Mesenchymal stem cell (in vitro differentiated cells and primary cell): ENCODE data around the gene MPP3.

ENCODE experiments used
- DNase-seq: peaks from one replicate; pipeline ENCODE4 v3.0.0-alpha.2; 2013
- H2AFZ ChIP-seq: one replicate; pipeline ENCODE4 v1.6.1; 2013; ENCODE audit warnings: low read depth, mild to moderate bottlenecking, control low read depth, inconsistent platforms, low read length, moderate library complexity
- H2AK5ac ChIP-seq: 2 replicates; pipeline ENCODE4 v1.6.1; 2013; ENCODE audit warnings: low read length, moderate library complexity, mild to moderate bottlenecking, inconsistent platforms; ENCODE audit not compliant: severe bottlenecking
- H2BK120ac ChIP-seq: one replicate; pipeline ENCODE4 v1.6.1; 2013; ENCODE audit warnings: low read depth, mild to moderate bottlenecking, inconsistent platforms, low read length, moderate library complexity
- H2BK12ac ChIP-seq, 2 experiments: one replicate each; pipeline ENCODE4 v1.6.1; 2013; ENCODE audit warnings: inconsistent platforms in 2 of 2, low read length in 2 of 2, mild to moderate bottlenecking in 2 of 2, moderate library complexity in 2 of 2, control low read depth in 1 of 2
- H2BK15ac ChIP-seq: one replicate; pipeline ENCODE4 v1.6.1; 2013; ENCODE audit warnings: mild to moderate bottlenecking, low read depth, inconsistent platforms; ENCODE audit not compliant: poor library complexity, severe bottlenecking
- H2BK5ac ChIP-seq: 2 replicates; pipeline ENCODE4 v1.6.1; 2013; ENCODE audit warnings: low read depth, mild to moderate bottlenecking, low read length, control low read depth, inconsistent platforms; ENCODE audit not compliant: poor library complexity, severe bottlenecking
- H3K14ac ChIP-seq, 2 experiments: one replicate each; pipeline ENCODE4 v1.6.1; 2013; ENCODE audit warnings: inconsistent platforms in 2 of 2, low read length in 2 of 2, control low read depth in 1 of 2, mild to moderate bottlenecking in 1 of 2, moderate library complexity in 1 of 2
- H3K18ac ChIP-seq, 2 experiments: one replicate each; pipeline ENCODE4 v1.6.1; 2013; ENCODE audit warnings: inconsistent platforms in 2 of 2, low read length in 2 of 2, control low read depth in 1 of 2, low read depth in 1 of 2, mild to moderate bottlenecking in 1 of 2
- H3K23ac ChIP-seq, 2 experiments: one replicate each; pipeline ENCODE4 v1.6.1; 2013; ENCODE audit warnings: inconsistent platforms in 2 of 2, low read length in 2 of 2, mild to moderate bottlenecking in 2 of 2, moderate library complexity in 2 of 2, control low read depth in 1 of 2
- H3K27ac ChIP-seq: 2 replicates; pipeline ENCODE4 v1.5.1; 2013; ENCODE audit warnings: mild to moderate bottlenecking, moderate library complexity, low read length, control low read depth, inconsistent platforms; ENCODE audit not compliant: poor library complexity, severe bottlenecking
- H3K27me3 ChIP-seq, 2 experiments: 2 replicates each; pipeline versions ENCODE4 v1.6.1 to v1.7.0; 2013; ENCODE audit warnings: low read length in 2 of 2, mild to moderate bottlenecking in 2 of 2, moderate library complexity in 2 of 2, control low read depth in 1 of 2, inconsistent platforms in 1 of 2; ENCODE audit not compliant: control insufficient read depth in 1 of 2, insufficient read depth in 1 of 2
- H3K36me3 ChIP-seq, 2 experiments: 2 replicates each; pipeline versions ENCODE4 v1.6.1 to v1.7.0; 2013; ENCODE audit warnings: low read length in 2 of 2, control low read depth in 1 of 2, inconsistent platforms in 1 of 2, low read depth in 1 of 2, mild to moderate bottlenecking in 1 of 2; ENCODE audit not compliant: insufficient read depth in 2 of 2, control insufficient read depth in 1 of 2
- H3K4ac ChIP-seq, 2 experiments: one replicate each; pipeline ENCODE4 v1.6.1; 2013; ENCODE audit warnings: inconsistent platforms in 2 of 2, low read length in 2 of 2, mild to moderate bottlenecking in 2 of 2, moderate library complexity in 2 of 2, control low read depth in 1 of 2, low read depth in 1 of 2
- H3K4me1 ChIP-seq: 2 replicates; pipeline ENCODE4 v1.6.1; 2013; ENCODE audit warnings: low read depth, low read length, control low read depth; ENCODE audit not compliant: control insufficient read depth, insufficient read depth
- H3K4me2 ChIP-seq: 2 replicates; pipeline ENCODE4 v1.6.1; 2013; ENCODE audit warnings: low read length, mild to moderate bottlenecking, inconsistent platforms; ENCODE audit not compliant: poor library complexity, severe bottlenecking
- H3K4me3 ChIP-seq, 2 experiments: 2 replicates each; pipeline versions ENCODE4 v1.5.1 to v1.7.0; 2013; ENCODE audit warnings: low read length in 2 of 2, mild to moderate bottlenecking in 2 of 2, control low read depth in 1 of 2, low read depth in 1 of 2; ENCODE audit not compliant: insufficient read depth in 1 of 2
- H3K79me1 ChIP-seq: replicated peaks from 2 replicates; pipeline ENCODE4 v1.6.1; 2013; ENCODE audit warnings: mild to moderate bottlenecking, control low read depth, low read length, inconsistent platforms; ENCODE audit not compliant: poor library complexity, severe bottlenecking
- H3K9ac ChIP-seq: 2 replicates; pipeline ENCODE4 v1.7.0; 2013; ENCODE audit warnings: mild to moderate bottlenecking, low read length, moderate library complexity
- H3K9me3 ChIP-seq: 2 replicates; pipeline ENCODE4 v1.7.0; 2013; ENCODE audit warnings: mild to moderate bottlenecking, low read length; ENCODE audit not compliant: control insufficient read depth
- H4K8ac ChIP-seq: one replicate; pipeline ENCODE4 v1.6.1; 2013; ENCODE audit warnings: inconsistent platforms, mild to moderate bottlenecking, low read length, moderate library complexity
- H4K91ac ChIP-seq: one replicate; pipeline ENCODE4 v1.6.1; 2013; ENCODE audit warnings: mild to moderate bottlenecking, low read length, inconsistent platforms
- WGBS: methylation state at CpG from one replicate; pipeline ENCODE4 v1.1.7; 2013; ENCODE audit warnings: mixed read lengths; 5-methylcytosine and 5-hydroxymethylcytosine counted together

MPP3 gene

DNA sequence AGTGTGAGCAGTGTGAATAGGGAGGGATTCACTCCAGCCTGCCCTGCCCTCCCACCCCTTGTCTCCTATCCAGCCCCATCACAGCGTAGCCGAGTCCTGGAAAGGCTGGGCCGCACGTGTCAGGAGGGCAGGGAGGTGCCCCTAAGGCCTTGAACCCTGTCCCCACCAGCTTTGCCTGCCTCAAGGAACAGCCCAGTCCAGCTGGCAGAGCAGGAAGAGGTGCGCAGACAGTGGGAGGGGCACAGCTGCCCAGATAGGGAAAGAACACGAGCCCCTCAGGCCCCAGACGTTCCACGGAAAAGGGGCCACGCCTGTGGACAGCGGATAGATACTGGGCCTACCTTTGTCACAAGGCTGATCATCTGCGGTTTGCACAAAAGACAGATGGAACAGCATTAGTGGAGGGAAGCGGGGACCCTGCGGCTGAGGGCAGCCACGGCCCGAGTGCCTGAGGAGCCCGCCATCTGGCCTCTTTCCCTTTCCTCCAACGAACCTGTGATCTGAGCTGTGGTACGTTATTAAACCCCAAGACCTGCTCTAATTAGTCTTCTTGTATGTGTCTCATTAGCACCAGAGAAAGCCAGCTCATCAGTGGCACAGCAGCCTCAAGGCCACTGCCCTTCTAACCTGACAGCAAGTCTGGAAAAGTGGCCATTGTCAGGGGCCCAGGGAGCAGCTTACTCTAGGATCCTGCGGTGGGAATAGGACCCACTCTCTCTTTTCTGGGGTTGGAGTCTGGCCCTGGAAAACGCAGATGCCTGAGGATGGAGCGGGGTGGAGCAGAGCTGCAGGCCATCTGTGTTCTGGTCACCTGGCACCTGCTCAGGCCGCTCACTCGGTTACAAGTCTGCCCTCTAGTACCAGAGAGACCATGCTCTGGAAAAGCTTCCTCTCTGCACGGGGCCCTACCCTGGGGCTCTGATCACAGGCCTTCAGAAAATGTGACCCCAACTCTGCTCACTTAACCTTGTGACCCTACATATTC lies 16.3 kb downstream of the MPP3 start:
- Histone ChIP-seq H3K4me2 (no peak overlapping the region), H3K4ac (no peak overlapping the region), H4K91ac (peak overlapping the region; percentile 37), H3K27me3 (no peaks in the 10 kb centered on the region), H2AFZ (no peak overlapping the region), H2BK5ac (no peak overlapping the region), H2BK15ac (peak overlapping the region; percentile 2), H3K18ac (peak overlapping the region; percentile 11 to 14), H3K14ac (no peak overlapping the region), H3K36me3 (peaks cover 41 to 82% of the 10 kb centered on the region in 2 experiments), H3K79me1 (peaks cover 3% of the 10 kb centered on the region), H3K23ac (no peak overlapping the region), H4K8ac (peak overlapping the region; percentile 51), H2BK120ac (no peak overlapping the region), H3K4me1 (peaks cover 14% of the 10 kb centered on the region), H3K4me3 (peak overlapping the region in 1 of 2 experiments; percentile 24), H3K9ac (no peak overlapping the region), H3K9me3 (no peaks in the 10 kb centered on the region), H2BK12ac (no peak overlapping the region), H2AK5ac (no peak overlapping the region), H3K27ac (no peak overlapping the region)
- DNase-seq: no peak
- WGBS: 95% methylated on average over 24 of the region's 24 CpGs

DNA sequence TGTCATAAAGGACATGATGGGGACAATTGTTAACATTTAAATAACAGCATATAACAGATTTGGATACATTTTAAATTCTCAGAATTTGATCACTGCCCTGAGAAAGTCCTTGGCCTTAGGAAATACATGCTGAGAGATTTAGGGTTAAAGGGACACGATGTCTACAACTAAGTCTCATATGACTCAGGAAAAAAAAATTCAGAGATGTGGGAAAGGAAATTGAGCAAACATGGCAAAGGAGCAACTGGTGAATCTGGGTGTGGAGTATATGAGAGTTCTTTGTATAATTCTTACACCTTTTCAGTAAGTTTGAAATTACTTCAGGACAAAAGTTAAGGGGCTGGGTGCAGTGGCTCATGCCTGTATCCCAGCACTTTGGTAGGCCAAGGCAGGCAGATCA lies 18.2 kb downstream of the MPP3 start:
- Histone ChIP-seq H3K79me1 (peaks cover 3% of the 10 kb centered on the region), H3K23ac (no peak overlapping the region), H3K27ac (no peak overlapping the region)

DNA sequence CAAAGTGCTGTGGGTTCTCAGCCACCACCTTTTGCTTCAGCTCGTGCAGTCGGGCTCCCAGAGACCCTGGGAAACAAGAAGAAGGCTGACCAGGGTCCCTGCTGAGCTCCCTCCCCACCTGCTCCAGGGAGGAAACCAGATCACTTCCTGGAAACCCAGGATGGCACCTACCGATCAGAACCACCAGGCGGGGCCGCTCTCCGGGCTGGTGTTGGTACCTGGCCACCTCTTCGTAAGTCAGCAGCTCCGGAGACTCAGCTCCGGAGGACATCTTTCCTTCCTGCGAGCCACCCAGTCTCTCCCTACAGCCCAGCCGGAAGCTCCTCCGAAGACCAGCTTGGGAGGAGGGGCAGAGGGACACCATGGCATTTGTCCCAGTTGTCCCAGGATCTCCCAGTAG lies 18.9 kb downstream of the MPP3 start:
- no peak overlapping the region for H3K18ac ChIP-seq
- peaks cover 2% of the 10 kb centered on the region for H3K79me1 ChIP-seq
- no peak overlapping the region for H3K4ac ChIP-seq
- 93% methylated on average over 12 of the region's 12 CpGs for WGBS
- H4K91ac ChIP-seq: no peak overlapping the region
- H3K9ac ChIP-seq: no peak overlapping the region
- peaks cover 40 to 84% of the 10 kb centered on the region in 2 experiments for H3K36me3 ChIP-seq
- no peak overlapping the region for H3K14ac ChIP-seq
- no peak overlapping the region for H3K27ac ChIP-seq
- H3K4me3 ChIP-seq: no peak overlapping the region
- H2BK5ac ChIP-seq: no peak overlapping the region
- peak overlapping the region; percentile 11 for H2BK120ac ChIP-seq
- peak overlapping the region; percentile 20 for H2AK5ac ChIP-seq
- no peaks in the 10 kb centered on the region for H3K9me3 ChIP-seq
- H2BK12ac ChIP-seq: no peak overlapping the region
- no peak overlapping the region for H4K8ac ChIP-seq
- H3K4me1 ChIP-seq: peaks cover 16% of the 10 kb centered on the region
- H3K4me2 ChIP-seq: no peak overlapping the region
- H2BK15ac ChIP-seq: no peak overlapping the region
- DNase-seq: no peak
- H2AFZ ChIP-seq: no peak overlapping the region
- H3K27me3 ChIP-seq: no peaks in the 10 kb centered on the region
- H3K23ac ChIP-seq: no peak overlapping the region

More for the DNA sequence above, 18.2 kb downstream of the MPP3 start:
- H2BK120ac ChIP-seq: no peak overlapping the region
- H4K8ac ChIP-seq: no peak overlapping the region
- WGBS: 3% methylated on average over 1 of the region's 1 CpG
- no peaks in the 10 kb centered on the region for H3K27me3 ChIP-seq
- no peak overlapping the region for H2AFZ ChIP-seq
- no peak overlapping the region for H3K9ac ChIP-seq
- DNase-seq: peak; percentile 80
- H3K4me1 ChIP-seq: peaks cover 16% of the 10 kb centered on the region
- no peak overlapping the region for H3K18ac ChIP-seq
- H4K91ac ChIP-seq: no peak overlapping the region
- H3K4ac ChIP-seq: no peak overlapping the region
- H2BK5ac ChIP-seq: no peak overlapping the region
- H3K4me3 ChIP-seq: no peak overlapping the region
- no peak overlapping the region for H3K4me2 ChIP-seq
- H3K9me3 ChIP-seq: no peaks in the 10 kb centered on the region
- H2AK5ac ChIP-seq: no peak overlapping the region
- H3K36me3 ChIP-seq: peaks cover 40 to 85% of the 10 kb centered on the region in 2 experiments
- no peak overlapping the region for H2BK15ac ChIP-seq
- H2BK12ac ChIP-seq: no peak overlapping the region
- no peak overlapping the region for H3K14ac ChIP-seq

DNA sequence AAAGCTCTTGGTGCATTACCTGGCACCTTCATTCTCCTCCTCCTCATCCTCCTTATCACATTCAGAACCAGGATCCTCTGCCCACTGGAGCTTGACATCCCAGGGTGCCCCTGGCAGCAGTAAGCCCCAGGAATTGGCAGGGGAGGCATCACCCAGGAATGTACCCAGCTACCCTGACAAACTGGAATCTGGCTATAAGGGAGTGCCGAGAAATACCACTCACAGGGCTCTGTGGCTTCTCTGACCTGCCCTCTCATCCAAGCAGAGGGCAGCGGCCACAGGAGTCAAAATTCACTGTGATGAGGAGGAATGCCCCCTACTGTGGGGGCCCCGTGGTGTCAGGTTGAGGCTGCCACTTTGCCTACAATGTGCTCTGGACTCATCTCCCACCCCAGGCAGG lies 19.6 kb downstream of the MPP3 start:
- no peaks in the 10 kb centered on the region for H3K27me3 ChIP-seq
- H3K4me2 ChIP-seq: no peak overlapping the region
- H4K8ac ChIP-seq: no peak overlapping the region
- no peak overlapping the region for H4K91ac ChIP-seq
- 90% methylated on average over 3 of the region's 3 CpGs for WGBS
- H3K9me3 ChIP-seq: no peaks in the 10 kb centered on the region
- H3K27ac ChIP-seq: no peak overlapping the region
- no peak overlapping the region for H3K4me3 ChIP-seq
- no peak for DNase-seq
- H2AK5ac ChIP-seq: no peak overlapping the region
- peak overlapping the region in 1 of 2 experiments; percentile 9 for H3K23ac ChIP-seq
- H3K79me1 ChIP-seq: no peaks in the 10 kb centered on the region
- no peak overlapping the region for H2AFZ ChIP-seq
- H3K4ac ChIP-seq: no peak overlapping the region
- no peak overlapping the region for H2BK15ac ChIP-seq
- no peak overlapping the region for H3K14ac ChIP-seq
- H2BK5ac ChIP-seq: no peak overlapping the region
- H2BK12ac ChIP-seq: peak overlapping the region in 1 of 2 experiments; percentile 6
- H3K9ac ChIP-seq: no peak overlapping the region
- peaks cover 40 to 86% of the 10 kb centered on the region in 2 experiments for H3K36me3 ChIP-seq
- H2BK120ac ChIP-seq: no peak overlapping the region
- peaks cover 16% of the 10 kb centered on the region for H3K4me1 ChIP-seq
- H3K18ac ChIP-seq: no peak overlapping the region
